Neural cell (in vitro differentiated cells): ENCODE results near the gene SEMA3F.

Source experiments
- CTCF ChIP-seq: fragments of 450-650 bp; IDR thresholded peaks from 2 replicates; pipeline ENCODE4 v1.5.1; 2014; ENCODE audit warnings: antibody characterized with exemption, mild to moderate bottlenecking, moderate library complexity; ENCODE audit not compliant: poor library complexity, severe bottlenecking
- EP300 ChIP-seq: fragments of 450-650 bp; conservative IDR thresholded peaks from 2 replicates; pipeline ENCODE4 v1.6.1; 2014; ENCODE audit warnings: antibody characterized with exemption, mild to moderate bottlenecking, moderate library complexity; ENCODE audit not compliant: poor library complexity, severe bottlenecking
- EZH2 ChIP-seq: fragments of 200-600, 300-800 bp; shearing (Covaris generic), sonication (generic); IDR thresholded peaks from 2 replicates; pipeline ENCODE4 v1.6.1; 2014; ENCODE audit warnings: antibody characterized with exemption, low read length, borderline replicate concordance, mild to moderate bottlenecking; ENCODE audit not compliant: insufficient read depth, poor library complexity, severe bottlenecking
- MXI1 ChIP-seq: fragments of 450-650 bp; conservative IDR thresholded peaks from 2 replicates; pipeline ENCODE4 v1.6.1; 2014; ENCODE audit warnings: antibody characterized with exemption, mild to moderate bottlenecking; ENCODE audit not compliant: poor library complexity, severe bottlenecking
- REST ChIP-seq: IDR thresholded peaks from 2 replicates; pipeline ENCODE4 v1.6.1; 2012; ENCODE audit warnings: borderline replicate concordance
- TAF1 ChIP-seq: IDR thresholded peaks from 2 replicates; pipeline ENCODE4 v1.6.1; 2012; ENCODE audit warnings: low read depth

GRCh38 chr3:50227390-50228183 lies 72.5 kb downstream of the SEMA3F start:
- TF ChIP-seq EZH2, result no peak
- TF ChIP-seq CTCF, result peak; percentile 84
- TF ChIP-seq EP300, result peak; percentile 48
- peak; percentile 63 for TF ChIP-seq REST
- no peak for TF ChIP-seq TAF1
- TF ChIP-seq MXI1, result peak; percentile 24
